ENCODE data around the gene HEBP1.

The HEBP1 gene

GRCh38 chr12:13023811-13024530, 23.9 kb upstream of the HEBP1 start:
- DNase-seq (ENCODE audit: low spot score) = no peak

- no peak for DNase-seq (ENCODE audit: low spot score)
These were observed 22.8 kb upstream of the HEBP1 start for GRCh38 chr12:13022851-13023271.

GRCh38 chr12:13011098-13011497, 11.0 kb upstream of the HEBP1 start:
- DNase-seq (ENCODE audit: low spot score) = no peak

- no peak for DNase-seq (ENCODE audit: low spot score)
These were observed 8.8 kb upstream of the HEBP1 start for GRCh38 chr12:13008741-13009380.

- DNase-seq (ENCODE audit: low spot score) = no peak
These were observed 7.6 kb upstream of the HEBP1 start for GRCh38 chr12:13007496-13008233.

- no peak for DNase-seq (ENCODE audit: low spot score)
These were observed 5.6 kb upstream of the HEBP1 start for GRCh38 chr12:13005649-13006048.

GRCh38 chr12:13004986-13005385, 4.9 kb upstream of the HEBP1 start:
- no peak for DNase-seq (ENCODE audit: low spot score)

GRCh38 chr12:13004361-13004760, 4.3 kb upstream of the HEBP1 start:
- no peak for DNase-seq (ENCODE audit: low spot score)

GRCh38 chr12:13002301-13003097, 2.4 kb upstream of the HEBP1 start:
- DNase-seq (ENCODE audit: low spot score) = no peak

- no peak for DNase-seq (ENCODE audit: low spot score)
These were observed 1.6 kb upstream of the HEBP1 start for GRCh38 chr12:13001775-13002040.

GRCh38 chr12:13000925-13001774, 1.1 kb upstream of the HEBP1 start:
- DNase-seq (ENCODE audit: low spot score) = peak; percentile 28

- no peak for DNase-seq (ENCODE audit: low spot score)
These were observed 505 bp upstream of the HEBP1 start for GRCh38 chr12:13000616-13000924.

- no peak for DNase-seq (ENCODE audit: low spot score)
These were observed 650 bp downstream of the HEBP1 start for GRCh38 chr12:12999271-12999958.

- no peak for DNase-seq (ENCODE audit: low spot score)
These were observed 1.8 kb downstream of the HEBP1 start for GRCh38 chr12:12998248-12998647.

GRCh38 chr12:12997734-12998133, 2.3 kb downstream of the HEBP1 start:
- DNase-seq (ENCODE audit: low spot score) = no peak

GRCh38 chr12:12997156-12997555, 2.9 kb downstream of the HEBP1 start:
- DNase-seq (ENCODE audit: low spot score) = no peak

GRCh38 chr12:12996209-12996608, 3.9 kb downstream of the HEBP1 start:
- DNase-seq (ENCODE audit: low spot score) = no peak

GRCh38 chr12:12995088-12995487, 5.0 kb downstream of the HEBP1 start:
- DNase-seq (ENCODE audit: low spot score) = no peak

- no peak for DNase-seq (ENCODE audit: low spot score)
These were observed 6.7 kb downstream of the HEBP1 start for GRCh38 chr12:12993367-12993766.

GRCh38 chr12:12992418-12993130, 7.5 kb downstream of the HEBP1 start:
- DNase-seq (ENCODE audit: low spot score) = no peak
